Large intestine (tissue), 3 donors: ENCODE results near the gene MND1. TPM values are rescaled to one million over a fixed set of nuclear protein-coding genes. Genes with fewer than 3 reads are reported as not detected.

ENCODE experiments used
- DNase-seq, 2 donors: peaks; one replicate each; pipeline versions ENCODE4 v3.0.0 to v3.0.0-alpha.2; 2013
- H3K27ac ChIP-seq: one replicate; pipeline ENCODE4 v1.5.1; 2013; ENCODE audit warnings: low read length
- H3K27me3 ChIP-seq: 2 replicates; pipeline ENCODE4 v1.6.1; 2013; ENCODE audit warnings: low read length; ENCODE audit not compliant: control insufficient read depth, insufficient read depth
- H3K36me3 ChIP-seq: 2 replicates; pipeline ENCODE4 v1.6.1; 2013; ENCODE audit warnings: low read length; ENCODE audit not compliant: control insufficient read depth, insufficient read depth
- H3K4me1 ChIP-seq: one replicate; pipeline ENCODE4 v1.6.1; 2013; ENCODE audit warnings: low read length; ENCODE audit not compliant: control insufficient read depth, insufficient read depth
- H3K4me3 ChIP-seq: one replicate; pipeline ENCODE4 v1.5.1; 2013; ENCODE audit warnings: low read length
- H3K9me3 ChIP-seq: one replicate; pipeline ENCODE4 v1.6.1; 2013; ENCODE audit warnings: mild to moderate bottlenecking, low read depth, low read length, moderate library complexity; ENCODE audit not compliant: control insufficient read depth
- WGBS: methylation state at CpG from one replicate; pipeline ENCODE4 v1.1.5; 2013; ENCODE audit warnings: low lambda C conversion rate; ENCODE audit not compliant: insufficient coverage; 5-methylcytosine and 5-hydroxymethylcytosine counted together
- polyA plus RNA-seq: library from polyadenylated mRNA; unstranded; fragments of 120-200 nt; gene quantifications from one replicate; pipeline ENCODE4 v1.2.1, GENCODE V29; 2013

Gene MND1
- polyA plus RNA-seq, 1 donor: 6.8 TPM

- Histone ChIP-seq H3K36me3 (peaks cover 39% of the 10 kb centered on the region), H3K9me3 (no peaks in the 10 kb centered on the region), H3K4me3 (no peak overlapping the region), H3K27ac (no peak overlapping the region), H3K27me3 (no peaks in the 10 kb centered on the region), H3K4me1 (peaks cover 2% of the 10 kb centered on the region)
- WGBS: no CpG with 5 or more reads among the region's 2 CpGs
- no peak for DNase-seq
Observed at GRCh38 chr4:153325558-153325957, 18.9 kb upstream of the MND1 start.

DNA sequence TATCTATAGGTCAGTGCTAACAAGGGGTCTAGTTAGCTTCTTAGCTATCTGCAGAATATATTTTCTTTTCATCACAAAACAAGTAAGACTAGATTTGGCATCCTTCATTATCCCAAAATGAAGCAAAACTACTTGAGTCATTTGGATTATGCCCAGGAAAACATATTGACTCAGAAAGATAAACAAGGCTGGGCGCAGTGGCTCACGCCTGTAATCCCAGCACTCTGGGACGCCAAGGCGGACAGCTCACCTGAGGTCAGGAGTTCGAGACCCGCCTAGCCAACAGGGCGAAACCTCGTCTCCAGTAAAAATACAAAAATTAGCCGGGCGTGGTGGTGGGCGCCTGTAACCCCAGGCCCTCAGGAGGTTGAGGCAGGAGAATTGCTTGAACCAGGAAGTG, 18.0 kb upstream of the MND1 start:
- peaks cover 2% of the 10 kb centered on the region for H3K4me1 ChIP-seq
- H3K4me3 ChIP-seq: no peak overlapping the region
- peaks cover 39% of the 10 kb centered on the region for H3K36me3 ChIP-seq
- DNase-seq: no peak
- no CpG with 5 or more reads among the region's 11 CpGs for WGBS
- no peaks in the 10 kb centered on the region for H3K27me3 ChIP-seq
- no peaks in the 10 kb centered on the region for H3K9me3 ChIP-seq
- H3K27ac ChIP-seq: no peak overlapping the region

DNA sequence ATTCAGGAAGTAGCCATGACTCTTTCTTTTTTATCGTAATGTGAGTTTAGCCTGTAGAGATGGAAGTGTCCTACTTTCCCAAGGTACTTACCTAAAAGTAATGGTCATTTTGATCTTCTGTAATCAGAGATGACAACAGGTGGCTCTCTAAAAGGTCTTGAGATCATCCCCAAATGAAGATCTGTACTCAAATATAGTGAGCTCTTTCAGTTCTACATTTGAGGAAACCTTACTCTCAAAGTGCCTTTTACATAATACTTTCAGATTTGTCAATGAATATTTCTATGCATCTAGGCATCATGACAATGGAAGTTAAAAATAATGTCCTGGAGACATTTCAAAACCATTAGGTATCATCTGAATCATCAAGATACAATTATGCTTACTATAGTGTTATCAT, 17.2 kb upstream of the MND1 start:
- H3K27ac ChIP-seq: no peak overlapping the region
- DNase-seq: no peak
- peaks cover 2% of the 10 kb centered on the region for H3K4me1 ChIP-seq
- H3K36me3 ChIP-seq: peaks cover 37% of the 10 kb centered on the region
- H3K9me3 ChIP-seq: no peaks in the 10 kb centered on the region
- no CpG with 5 or more reads among the region's 1 CpG for WGBS
- H3K27me3 ChIP-seq: no peaks in the 10 kb centered on the region
- H3K4me3 ChIP-seq: no peak overlapping the region

GRCh38 chr4:153332936-153333335, 11.6 kb upstream of the MND1 start:
- no CpG with 5 or more reads among the region's 2 CpGs for WGBS
- Histone ChIP-seq H3K27me3 (no peaks in the 10 kb centered on the region), H3K4me3 (no peak overlapping the region), H3K36me3 (peaks cover 34% of the 10 kb centered on the region), H3K9me3 (no peaks in the 10 kb centered on the region), H3K4me1 (no peaks in the 10 kb centered on the region), H3K27ac (no peak overlapping the region)
- no peak for DNase-seq

GRCh38 chr4:153333874-153334273, 10.6 kb upstream of the MND1 start:
- no peak overlapping the region for H3K4me3 ChIP-seq
- no peaks in the 10 kb centered on the region for H3K9me3 ChIP-seq
- H3K27ac ChIP-seq: no peak overlapping the region
- DNase-seq: no peak
- H3K4me1 ChIP-seq: no peaks in the 10 kb centered on the region
- H3K36me3 ChIP-seq: peaks cover 30% of the 10 kb centered on the region
- H3K27me3 ChIP-seq: no peaks in the 10 kb centered on the region

GRCh38 chr4:153335665-153336064, 8.8 kb upstream of the MND1 start:
- peaks cover 31% of the 10 kb centered on the region for H3K36me3 ChIP-seq
- DNase-seq: no peak
- no peak overlapping the region for H3K4me3 ChIP-seq
- H3K27me3 ChIP-seq: no peaks in the 10 kb centered on the region
- H3K4me1 ChIP-seq: no peaks in the 10 kb centered on the region
- no peak overlapping the region for H3K27ac ChIP-seq
- 100% methylated on average over 1 of the region's 4 CpGs for WGBS
- no peaks in the 10 kb centered on the region for H3K9me3 ChIP-seq

- Histone ChIP-seq H3K27ac (no peak overlapping the region), H3K27me3 (no peaks in the 10 kb centered on the region), H3K9me3 (no peaks in the 10 kb centered on the region), H3K36me3 (peaks cover 26% of the 10 kb centered on the region), H3K4me3 (no peak overlapping the region), H3K4me1 (no peaks in the 10 kb centered on the region)
- DNase-seq: no peak
- WGBS: no CpG with 5 or more reads among the region's 4 CpGs
Observed at GRCh38 chr4:153337686-153338085, 6.8 kb upstream of the MND1 start.

DNA sequence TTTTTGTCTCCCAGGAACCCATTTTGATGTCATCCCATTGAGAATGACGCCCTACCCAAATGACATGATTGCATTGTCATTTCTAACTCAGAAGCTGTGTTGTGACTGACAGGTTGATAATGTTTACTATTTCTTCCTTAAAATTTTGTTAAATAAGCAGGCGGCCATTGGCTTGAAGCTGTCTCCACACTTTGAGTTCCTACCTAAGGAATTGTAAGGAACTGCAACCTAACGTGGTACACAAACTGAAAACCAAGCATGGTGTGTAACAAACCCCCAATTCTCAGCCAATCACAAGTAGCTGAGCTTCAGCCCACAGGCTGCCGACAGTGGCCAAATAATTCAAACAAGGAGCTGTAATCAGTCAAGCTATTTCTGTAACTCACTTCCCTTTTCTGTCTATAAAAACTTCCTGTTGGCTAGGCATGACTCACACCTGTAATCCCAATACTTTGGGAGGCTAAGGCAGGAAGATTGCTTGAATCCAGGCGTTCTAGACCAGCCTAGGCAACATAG, 2.9 kb upstream of the MND1 start:
- H3K27me3 ChIP-seq: no peaks in the 10 kb centered on the region
- peak in 1 of 2 donors; percentile 19 for DNase-seq
- no peak overlapping the region for H3K27ac ChIP-seq
- no peaks in the 10 kb centered on the region for H3K9me3 ChIP-seq
- peaks cover 12% of the 10 kb centered on the region for H3K36me3 ChIP-seq
- H3K4me3 ChIP-seq: no peak overlapping the region
- no peaks in the 10 kb centered on the region for H3K4me1 ChIP-seq
- no CpG with 5 or more reads among the region's 5 CpGs for WGBS

DNA sequence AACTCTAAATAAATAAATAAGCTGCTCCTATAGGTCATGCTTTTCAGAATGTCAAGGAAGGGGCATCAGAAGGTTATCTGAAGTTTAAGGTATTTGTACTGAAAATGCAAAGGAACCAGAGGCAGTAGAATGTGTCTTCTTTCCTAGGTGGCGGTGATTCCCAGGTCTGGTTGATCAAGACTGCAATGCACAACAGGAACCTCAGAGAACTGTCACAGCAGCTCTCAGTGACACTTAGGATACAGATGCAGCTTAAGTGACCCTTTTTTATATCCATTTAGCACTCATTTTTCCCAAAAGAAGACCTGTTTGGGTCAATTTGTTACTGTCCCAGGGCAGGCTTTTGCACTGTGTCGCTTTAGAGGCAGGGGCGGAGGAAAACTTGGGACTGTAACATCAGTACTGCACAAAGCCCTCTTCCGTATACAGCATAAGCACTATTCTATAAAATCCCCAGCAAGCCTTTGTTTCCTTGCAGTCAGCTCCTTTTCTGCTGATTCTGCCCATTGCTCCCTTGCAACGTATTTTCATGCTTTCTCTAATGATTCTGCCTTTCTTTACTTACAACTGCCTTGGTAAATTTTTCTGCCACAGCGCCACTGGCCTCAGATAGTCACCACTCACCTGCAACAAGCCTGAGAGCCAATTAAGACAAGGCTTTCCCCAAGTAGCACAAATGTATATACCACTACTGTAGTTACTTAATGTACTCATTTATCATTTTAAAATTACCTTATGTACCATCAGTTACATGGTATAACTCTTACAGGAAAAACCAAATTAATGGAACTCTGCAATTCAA, 1.5 kb upstream of the MND1 start:
- Histone ChIP-seq H3K27me3 (no peaks in the 10 kb centered on the region), H3K4me1 (peaks cover 6% of the 10 kb centered on the region), H3K36me3 (peaks cover 6% of the 10 kb centered on the region), H3K9me3 (no peaks in the 10 kb centered on the region), H3K27ac (no peak overlapping the region), H3K4me3 (no peak overlapping the region)
- WGBS: 100% methylated on average over 2 of the region's 6 CpGs
- DNase-seq: no peak

DNA sequence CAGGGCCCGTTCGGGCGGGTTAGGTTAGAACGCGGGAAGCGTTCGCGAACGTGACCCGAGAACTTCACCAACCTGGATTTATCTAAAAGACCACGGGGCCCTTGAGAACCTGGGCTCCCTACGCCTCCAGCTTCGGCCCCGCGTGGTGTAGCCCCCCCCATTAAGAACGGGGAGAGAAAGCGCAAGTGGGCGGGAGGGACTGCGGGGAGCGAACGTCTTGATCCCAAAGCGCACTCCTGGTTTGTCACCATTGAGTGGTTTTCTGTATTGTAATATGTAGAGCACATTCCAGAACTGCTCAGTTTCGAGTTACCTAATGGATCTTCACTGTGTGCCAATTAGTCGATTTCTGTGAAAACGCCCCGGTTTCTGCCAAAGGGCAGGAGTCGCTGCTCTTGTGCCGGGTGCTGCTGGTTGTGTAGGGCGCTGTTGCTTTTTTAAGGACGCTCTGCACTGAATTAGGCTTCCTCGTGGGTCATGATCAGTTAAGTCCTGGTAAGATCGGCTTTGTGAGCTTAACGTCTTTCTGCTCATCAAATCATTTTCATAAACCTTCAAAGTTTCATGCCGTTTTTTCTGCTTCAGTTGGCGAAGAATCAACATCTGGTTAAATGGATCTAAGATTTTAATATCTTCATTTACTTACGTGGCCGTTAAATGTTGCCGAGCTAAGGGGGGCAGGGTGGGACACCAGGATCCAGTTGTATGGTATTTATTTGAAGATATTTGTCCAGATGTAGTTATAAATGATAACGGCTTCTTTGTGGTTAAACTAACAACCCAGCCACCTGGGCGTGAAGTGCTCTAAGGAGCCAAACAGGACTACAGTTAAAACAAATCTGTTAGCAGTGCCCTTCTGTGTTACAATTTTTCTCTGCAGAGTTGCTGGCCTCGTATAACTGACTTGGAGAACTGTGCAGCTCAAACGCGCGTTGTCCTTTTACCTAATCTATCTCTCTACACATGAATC, 809 bp downstream of the MND1 start:
- no peaks in the 10 kb centered on the region for H3K36me3 ChIP-seq
- 0% methylated on average over 3 of the region's 44 CpGs for WGBS

More for the DNA sequence above, 809 bp downstream of the MND1 start:
- H3K4me3 ChIP-seq: peak overlapping the region; percentile 64
- peak overlapping the region; percentile 8 for H3K27ac ChIP-seq
- DNase-seq: peak; percentile 38 to 70
- H3K4me1 ChIP-seq: peaks cover 6% of the 10 kb centered on the region
- H3K27me3 ChIP-seq: no peaks in the 10 kb centered on the region
- H3K9me3 ChIP-seq: no peaks in the 10 kb centered on the region
